HTR-8/SVneo (cell line): Measurements from ENCODE around the gene AOPEP.

Experiments
- DNase-seq: peaks from one replicate; pipeline ENCODE4 v3.0.0; 2011; ENCODE audit warnings: low spot score, mixed read lengths; ENCODE audit not compliant: insufficient read length
- FAIRE-seq: peaks from 2 replicates; lab custom pipeline; 2011; peaks lifted over from hg19 to GRCh38; lab: Jason Lieb, UNC

The AOPEP gene

DNA sequence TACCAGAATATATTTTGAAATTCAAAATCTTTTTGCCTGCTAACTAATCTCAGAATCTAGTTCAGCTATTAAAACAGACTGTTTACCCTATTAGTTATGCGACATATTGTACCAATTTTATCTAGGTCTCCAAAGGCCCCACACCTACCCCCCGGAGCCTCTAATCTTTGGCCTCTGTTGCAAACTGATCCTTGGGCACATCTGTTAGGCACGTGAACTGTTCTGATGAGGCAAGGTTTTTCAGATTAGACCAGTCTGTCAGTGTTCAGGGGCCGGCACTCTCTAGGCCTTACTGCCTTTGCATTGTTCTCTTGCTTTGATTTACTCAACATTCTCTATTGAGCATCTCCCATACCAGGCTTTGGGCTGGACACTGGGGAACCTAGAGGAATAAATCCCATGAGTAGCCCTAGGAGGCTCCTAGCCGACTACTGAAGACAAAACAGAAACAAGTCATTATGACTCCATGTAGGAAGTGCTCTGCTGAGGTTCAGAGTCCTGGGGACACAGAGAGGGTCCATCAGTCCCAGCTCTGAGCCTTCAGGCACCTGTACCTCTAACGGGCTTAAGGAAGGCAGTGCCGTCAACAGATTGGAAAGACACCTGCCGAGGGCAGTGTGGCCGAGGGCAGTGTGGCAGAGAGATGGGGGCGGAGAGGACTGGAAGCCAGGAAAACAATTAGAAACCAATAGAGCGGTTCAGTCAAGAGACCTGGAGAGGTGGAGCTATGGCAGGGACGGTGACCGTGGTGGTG is 245.1 kb downstream of the AOPEP start:
- DNase-seq, result no peak
- FAIRE-seq, result no peak

DNA sequence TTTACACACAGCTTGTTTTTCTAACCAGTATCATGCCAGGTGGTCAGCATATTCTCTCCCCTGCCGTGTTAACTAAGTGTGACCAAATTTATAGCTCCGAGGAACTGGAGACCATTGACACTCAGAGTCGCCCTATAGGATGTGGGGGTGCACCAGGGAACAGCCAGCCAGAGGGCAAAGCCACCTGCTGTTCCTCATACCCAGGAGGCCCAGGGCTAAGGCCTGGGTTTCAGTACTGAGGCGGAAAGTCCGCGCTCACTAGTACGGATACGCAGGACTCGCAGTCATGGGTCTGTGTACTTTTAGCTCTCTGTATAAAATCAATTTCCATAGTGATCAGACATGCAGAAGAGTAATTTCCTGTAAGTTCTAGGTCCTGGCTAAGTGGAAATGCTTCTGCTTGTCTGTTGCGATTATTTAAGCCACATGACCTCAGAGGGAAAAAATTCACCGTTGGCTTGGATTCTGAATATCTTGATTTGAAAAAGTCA is 247.0 kb downstream of the AOPEP start:
- no peak for FAIRE-seq
- DNase-seq, result no peak

DNA sequence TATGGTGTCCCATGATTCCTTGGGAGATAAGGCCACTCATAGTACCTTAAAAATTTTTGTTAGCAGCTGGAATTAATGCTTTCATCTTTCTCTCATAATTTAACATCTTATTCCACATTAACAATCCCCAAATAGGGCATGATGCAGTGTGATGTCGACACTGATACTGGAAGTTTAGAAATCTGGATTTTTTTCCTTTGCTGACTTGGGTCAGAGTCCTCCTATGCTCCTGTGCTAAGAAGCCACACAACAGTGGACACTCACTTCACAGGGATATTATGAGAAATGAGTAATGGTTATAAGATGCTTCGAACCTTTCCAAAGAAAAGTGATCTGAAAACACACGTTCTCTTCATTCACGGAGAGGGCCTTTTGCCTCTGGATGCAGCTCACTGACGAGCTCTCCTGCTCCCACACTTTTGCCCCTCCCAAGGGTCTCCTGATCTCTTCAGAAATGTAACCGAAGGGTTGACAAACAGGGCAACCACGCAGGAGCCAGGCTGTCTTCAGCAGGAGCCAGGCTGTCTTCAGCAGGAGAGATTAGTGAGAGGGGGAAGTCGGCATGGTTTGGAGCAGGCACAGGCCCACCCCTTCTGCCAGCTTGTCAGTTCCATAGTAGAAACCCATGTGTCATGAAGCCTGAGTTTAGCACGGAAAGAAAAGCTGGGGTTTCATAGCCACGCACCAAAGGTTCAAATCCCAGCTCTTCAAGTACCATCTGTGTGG is 247.8 kb downstream of the AOPEP start:
- DNase-seq, result no peak
- no peak for FAIRE-seq

DNA sequence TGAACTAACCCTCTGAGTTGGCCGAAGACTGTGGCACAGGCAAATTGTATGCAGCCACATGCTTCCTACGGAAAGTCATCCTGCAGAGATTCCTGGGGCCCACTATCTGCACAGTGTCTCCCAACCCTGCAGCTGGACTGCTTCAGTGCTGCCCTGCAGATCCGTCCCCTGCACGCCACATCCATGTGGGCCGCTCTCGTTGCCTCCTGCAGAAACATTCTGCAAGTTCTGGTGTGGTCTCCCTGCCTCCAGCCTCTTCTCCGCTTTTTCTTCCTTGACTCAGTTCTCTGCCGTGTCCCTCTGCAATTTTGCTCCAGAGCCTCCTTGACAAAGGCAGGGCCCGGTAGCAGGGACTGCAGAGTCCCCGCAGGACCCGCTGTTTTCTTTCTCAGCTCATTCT is 249.0 kb downstream of the AOPEP start:
- no peak for FAIRE-seq
- no peak for DNase-seq

DNA sequence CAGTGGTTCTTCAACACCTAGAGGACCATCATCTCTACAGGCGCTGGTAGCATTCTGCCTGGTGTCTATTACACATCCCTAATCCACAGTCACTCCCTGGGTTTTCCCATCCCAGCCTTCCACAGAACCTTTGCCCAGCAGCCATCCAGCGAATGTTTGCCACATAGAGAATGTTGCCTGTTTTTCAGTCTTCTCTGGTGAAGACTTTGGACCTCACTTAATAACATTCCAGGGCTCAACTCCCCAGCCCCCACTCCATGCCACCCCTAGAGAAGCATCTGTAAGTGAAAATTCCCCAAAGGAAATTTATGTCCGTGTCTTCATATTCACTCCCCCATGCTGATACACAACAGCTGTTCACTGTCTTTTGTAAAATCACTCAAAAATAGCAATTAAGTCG is 249.6 kb downstream of the AOPEP start:
- DNase-seq, result no peak
- no peak for FAIRE-seq

DNA sequence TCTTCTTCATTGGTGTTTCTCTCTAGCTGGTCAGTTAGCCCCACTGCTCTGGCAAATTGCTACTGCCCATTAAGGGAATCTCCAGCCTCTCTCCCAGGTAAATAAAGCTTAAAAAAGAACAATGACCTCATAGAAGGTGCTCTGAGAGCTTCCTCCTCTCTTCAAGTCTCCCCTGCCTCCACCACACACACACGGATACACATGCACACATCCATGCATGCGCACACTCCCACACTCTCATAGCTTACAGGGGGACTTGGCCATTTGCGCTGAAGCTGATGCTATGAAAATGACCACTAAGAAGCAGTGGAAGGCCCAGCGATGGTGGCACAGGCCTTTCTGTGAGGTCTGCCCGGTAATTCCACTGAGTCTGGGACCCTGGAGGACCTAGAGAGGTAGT is 250.9 kb downstream of the AOPEP start:
- no peak for DNase-seq
- FAIRE-seq, result no peak

DNA sequence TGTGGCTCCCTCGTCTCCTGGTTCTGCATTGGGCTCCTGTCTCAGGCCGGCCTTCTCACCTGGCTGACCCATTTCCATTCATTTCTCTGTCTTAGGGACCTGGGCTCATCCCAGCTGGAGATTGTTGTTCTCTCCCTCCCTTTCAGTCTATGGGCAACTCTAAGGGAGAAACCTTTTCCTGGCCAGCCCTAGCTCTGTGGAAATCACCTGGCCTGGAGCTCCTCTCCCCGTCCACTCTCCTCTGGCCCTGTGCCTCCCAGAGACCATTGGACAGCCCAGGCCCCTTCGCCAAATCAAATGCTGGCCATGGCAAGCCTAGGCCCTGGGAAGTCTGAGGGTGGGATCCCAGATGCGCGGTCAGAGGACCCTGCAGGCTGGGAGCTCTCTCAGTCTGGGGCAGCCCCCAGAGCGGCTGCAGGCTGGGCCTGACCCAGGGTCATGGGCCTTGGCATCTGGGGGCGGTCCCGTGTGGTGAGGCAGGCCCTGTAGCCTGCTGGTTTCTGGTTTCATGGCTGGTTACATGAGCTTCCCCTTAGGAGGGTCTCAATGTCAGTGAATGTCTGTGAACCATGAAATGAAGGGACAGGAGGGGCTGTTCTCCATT is 253.5 kb downstream of the AOPEP start:
- FAIRE-seq (no peak), DNase-seq (no peak)

DNA sequence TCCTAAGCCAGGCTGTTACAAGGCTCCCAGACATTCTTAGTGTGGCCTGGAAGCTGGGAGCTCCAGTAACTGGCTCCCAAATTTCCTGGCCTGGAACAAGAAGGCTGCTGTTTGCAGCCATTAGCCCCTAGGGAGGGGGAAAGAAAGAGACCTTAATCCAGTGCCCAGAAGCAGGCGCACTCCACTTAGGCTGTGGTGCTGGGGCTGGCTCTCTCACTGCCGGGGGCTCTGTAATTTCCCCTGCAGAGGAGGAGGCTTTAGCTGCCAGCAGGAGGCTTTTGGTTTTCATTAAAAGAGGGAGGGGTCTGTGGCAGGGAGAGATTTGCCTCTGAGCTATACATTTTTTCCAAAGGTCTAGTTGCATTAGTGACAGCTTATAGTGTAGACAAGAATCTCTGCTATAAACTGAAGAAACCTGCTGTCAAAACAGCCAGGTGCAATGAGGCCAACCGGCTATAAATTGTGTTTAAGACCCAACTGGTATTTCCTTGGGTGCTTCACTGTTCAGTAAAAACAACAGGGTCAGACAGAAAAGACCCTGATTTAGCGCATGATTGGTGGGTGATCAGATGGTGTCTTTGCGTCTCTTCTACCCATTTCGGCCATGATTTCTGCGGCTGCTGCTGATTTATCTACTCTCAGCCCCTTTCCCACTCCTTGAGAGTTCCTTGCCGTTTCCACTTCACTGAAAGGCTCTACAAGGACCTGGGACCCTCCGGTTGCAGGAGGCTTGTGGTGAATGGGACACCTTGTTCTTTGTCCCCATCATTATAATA is 254.6 kb downstream of the AOPEP start:
- FAIRE-seq, result no peak
- no peak for DNase-seq

DNA sequence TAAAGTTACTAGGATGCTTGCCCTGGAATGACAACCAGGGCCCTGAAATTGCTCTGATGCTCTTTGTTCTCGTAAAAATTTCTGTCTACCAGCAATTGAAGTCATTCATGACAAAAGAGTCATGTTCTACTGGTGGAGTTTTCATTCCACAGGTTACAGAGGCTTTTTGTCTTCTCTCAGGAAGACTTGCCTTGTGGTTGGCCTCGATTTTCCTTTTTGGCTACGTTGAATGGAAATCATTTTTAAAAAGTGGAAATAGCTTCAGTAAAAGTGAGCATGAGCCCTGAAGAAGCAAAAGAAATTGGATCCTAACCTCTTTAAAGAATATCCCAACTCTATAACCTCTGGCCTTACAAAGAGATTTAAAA is 255.2 kb downstream of the AOPEP start:
- DNase-seq (no peak), FAIRE-seq (no peak)

DNA sequence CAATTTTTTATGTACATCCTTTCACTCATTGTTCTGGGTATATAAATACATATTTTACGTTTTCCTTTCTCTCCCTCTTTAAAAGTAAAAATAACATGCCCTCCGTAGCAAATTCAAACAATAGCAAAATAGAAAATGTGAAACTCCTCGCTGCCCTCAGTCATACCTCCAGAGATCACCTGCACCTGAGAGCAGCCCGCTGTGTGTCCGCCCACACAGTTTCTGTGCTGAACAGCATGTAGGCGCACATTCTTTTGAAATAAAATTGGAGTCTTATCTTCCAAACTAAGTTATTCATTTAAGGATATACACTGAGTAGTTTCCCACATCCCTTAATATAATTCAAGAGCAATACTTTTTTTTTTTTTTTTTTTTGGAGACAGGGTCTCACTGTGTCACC is 255.7 kb downstream of the AOPEP start:
- DNase-seq (no peak), FAIRE-seq (no peak)

DNA sequence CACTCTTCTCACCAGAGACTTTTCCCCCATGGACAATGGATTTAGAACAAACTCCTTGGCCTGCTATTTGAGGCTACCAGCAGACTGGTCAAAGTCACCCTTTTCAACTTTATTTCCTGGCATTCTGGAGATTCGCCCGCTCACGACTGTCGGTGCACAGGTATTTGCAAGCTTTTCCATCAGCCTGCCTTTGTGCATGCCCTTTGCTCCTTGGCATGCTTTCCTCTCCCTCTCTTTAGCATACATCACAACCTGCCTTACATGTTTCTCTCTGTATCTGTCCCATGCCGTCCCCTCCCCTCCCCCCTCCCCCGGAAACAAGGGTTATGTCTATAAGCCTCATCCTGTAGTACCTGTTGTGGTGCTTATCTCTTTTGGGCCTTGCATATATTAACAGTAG is 257.1 kb downstream of the AOPEP start:
- DNase-seq, result no peak
- no peak for FAIRE-seq

DNA sequence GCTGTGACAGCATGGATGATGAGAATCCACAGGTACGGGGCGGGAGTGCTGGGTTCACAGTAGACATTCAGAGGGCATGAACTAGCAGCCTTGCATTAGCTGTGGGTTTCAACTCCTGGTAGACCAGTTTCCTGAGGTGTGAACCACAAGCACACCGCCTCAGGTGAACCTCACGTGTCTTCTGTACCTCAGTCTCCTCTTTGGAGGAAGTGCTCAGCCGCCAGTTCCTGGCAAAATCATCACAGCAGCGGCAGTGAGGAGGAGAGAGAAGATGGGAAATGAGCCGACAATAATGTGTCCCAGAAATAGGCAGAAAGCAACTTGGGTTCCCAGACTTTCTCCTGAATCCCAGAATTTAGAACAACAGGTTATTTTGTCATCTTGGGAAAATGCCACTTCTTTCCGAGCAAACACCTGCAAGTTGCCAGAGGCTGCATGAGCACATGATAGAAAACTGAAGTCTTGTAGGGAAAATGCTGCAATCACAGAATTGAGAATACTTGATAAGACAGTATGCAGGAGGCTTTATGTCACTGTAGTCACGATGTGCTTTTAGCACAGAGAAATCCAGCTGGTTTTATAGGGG is 258.5 kb downstream of the AOPEP start:
- DNase-seq (no peak), FAIRE-seq (no peak)

DNA sequence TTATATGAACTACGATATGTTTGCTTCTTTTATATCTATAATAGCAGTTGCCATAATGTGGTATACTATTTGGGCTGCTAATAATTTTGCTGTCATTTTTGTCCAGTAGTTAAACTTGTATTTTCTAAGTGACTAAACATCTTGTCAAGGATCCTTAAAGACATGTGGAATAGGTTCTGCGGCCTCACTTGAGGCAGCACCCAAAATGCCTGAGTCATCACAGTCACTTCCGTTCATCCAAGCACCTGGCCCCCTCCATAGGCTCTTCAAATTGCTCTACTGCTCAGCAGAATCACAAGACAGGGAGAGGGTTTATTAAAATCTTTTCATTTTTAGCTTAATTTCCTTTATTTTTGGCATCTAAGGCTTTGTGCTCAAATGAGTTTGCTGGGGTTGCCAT is 259.1 kb downstream of the AOPEP start:
- DNase-seq, result no peak
- FAIRE-seq, result no peak

DNA sequence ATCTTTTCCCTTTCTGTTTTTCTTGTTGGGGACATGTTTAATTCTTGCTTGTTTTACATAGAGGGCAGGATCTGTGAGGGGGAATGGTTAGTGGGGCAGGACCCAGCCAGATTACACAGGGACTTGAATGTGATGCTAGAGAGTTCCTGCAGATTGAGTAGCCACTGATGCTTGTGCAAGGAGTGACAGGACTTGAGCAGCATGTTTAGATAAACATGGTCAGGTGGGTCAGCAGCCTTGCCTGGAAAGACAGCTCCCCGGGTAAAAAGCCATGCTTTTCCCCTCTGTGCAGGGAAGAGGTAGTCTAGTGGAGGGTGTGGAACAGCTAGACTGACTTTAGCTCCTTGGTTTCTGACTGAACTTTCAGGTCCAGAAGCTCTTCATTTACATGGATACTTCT is 261.2 kb downstream of the AOPEP start:
- FAIRE-seq, result no peak

DNA sequence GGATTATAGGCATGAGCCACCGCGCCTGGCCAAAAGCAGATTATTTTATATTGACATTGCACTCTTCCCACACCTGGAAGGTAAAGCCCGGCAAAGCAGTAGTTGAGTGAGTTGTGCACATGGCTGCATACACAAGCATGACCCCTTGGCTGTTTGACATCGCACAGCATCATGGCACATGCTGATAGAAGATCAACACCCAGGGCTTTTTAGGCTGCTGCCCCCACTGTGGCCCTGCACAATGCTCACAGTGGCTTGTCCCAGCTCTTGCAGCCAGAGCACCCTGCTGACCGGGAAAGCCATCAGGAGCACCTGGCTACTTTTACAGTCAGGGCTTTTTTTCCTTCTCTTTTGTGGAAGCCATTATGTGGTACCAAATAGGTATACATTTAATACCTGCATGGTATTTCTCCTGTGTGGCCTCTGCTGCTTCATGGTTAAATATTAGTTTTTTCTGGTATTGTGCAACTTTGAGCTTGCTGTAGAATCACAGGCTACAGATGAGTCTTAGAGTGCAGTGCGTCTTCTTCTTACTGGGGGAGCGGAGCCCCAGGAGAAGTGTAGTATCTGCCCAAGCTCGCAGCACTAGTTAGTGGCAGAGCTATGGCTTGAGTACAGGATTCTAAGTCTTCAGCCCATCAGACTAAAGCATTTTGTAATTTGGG is 264.5 kb downstream of the AOPEP start:
- FAIRE-seq (no peak), DNase-seq (no peak)

More for the DNA sequence above, 261.2 kb downstream of the AOPEP start:
- no peak for DNase-seq

DNA sequence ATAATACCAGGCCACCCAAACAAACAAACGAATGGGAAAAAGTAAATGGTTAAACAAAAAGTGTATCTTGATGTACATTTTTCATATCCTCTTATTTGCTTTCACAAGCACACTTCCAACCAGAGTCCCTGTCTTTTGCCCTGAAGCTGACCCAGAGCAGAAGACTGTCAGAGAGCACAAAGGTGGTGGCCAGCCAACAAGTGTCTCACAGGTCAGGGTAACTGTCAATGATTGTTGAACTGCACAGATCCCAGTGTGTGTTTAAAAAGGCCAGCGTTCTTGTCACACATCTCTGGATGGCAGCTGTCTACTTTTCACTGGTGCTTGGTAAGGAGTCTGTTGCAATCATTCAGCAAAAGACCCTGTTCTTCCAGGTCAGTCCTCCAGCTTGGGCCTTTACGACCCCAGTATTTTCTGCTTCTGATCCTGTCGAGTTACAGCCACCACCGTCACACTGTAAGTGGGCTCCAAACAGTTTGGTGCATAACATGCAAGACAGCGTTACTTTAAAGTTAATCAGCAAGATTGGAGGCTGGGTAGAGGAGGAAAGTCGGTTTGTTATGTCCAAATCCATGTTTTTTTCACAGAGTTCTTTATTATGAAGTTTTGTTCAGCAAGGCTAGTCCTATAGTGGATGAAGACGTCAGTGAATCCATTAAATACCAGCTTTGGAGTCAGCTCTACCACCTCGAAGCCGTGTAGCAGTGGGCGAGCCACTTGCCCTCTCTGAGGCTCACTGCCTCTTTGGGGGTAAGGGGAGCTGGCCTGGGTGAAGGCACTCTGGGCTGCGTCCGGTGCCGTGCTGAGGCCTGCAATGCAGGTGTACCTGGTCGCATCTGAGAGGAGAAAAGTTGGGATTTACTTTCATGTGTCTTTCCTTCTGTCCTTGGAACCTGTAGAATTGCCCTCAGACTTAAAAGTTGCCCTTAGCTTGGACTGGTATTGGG is 265.7 kb downstream of the AOPEP start:
- no peak for DNase-seq
- no peak for FAIRE-seq

DNA sequence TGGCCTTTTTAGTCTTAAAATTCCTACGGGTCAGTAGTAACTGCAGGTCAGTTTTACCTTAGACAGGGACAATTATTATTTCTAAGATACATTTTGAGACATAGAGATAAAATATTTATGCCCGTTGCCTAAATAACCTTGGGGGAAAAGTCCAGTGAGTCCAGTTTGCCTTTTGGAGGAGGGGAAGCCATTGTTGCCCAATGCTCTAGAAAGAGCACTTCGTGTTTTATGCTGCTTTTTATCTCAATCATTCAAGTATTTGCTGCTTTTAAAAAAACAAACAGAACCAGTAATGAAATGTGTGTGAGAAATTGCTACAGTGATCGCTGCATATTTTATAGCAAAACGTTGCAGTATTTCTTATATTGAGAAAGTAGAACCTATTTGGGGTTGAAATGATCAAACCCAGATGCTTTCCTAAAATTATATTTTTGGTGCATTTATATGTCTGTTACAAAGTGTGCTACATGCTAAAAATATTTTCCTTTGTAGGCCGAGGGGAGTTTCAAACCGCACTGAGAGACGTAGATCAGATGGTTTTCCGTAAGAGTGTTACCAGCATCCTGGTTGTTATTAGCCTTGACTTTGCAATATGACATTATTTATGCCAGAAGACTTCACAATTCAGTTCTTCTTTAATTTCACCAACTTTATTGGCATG is 266.8 kb downstream of the AOPEP start:
- FAIRE-seq (no peak), DNase-seq (no peak)

DNA sequence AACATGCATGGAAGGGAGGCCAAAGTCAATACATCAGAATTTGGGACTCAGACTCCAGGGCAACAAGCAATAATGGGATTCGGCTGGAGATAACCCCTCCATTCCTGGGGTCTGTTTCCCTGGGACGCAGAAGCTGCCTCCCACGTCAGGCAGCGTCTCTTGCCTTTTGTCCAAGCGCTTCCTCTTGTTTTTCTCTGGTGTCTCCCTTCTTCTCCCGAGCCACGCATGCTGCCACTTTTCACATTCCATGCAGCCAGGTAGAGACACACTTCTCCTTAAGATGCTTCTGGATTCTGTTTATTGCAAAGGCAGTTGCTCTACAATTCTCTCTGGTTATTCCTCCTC is 267.3 kb downstream of the AOPEP start:
- no peak for FAIRE-seq

More for the DNA sequence above, 267.3 kb downstream of the AOPEP start:
- no peak for DNase-seq
